Cardiac muscle cell (in vitro differentiated cells and primary cell): ENCODE results near the gene PIK3R1. TPM values are rescaled to one million over a fixed set of nuclear protein-coding genes. Genes with fewer than 3 reads are reported as not detected.
A peak's percentile ranks its signal among the peaks of the same experiment; 100 is the strongest.

ENCODE experiments used
- DNase-seq, 2 donors: peaks; one replicate each; pipeline versions ENCODE4 v3.0.0 to v3.0.0-alpha.2; 2010 to 2017; ENCODE audit warnings: low read depth in 1 of 2, low spot score in 1 of 2
- H3K27ac ChIP-seq: fragments of 200-600 bp; sonication (generic); 2 replicates; pipeline ENCODE4 v1.5.1; 2016
- H3K27me3 ChIP-seq: fragments of 200-600 bp; sonication (generic); 2 replicates; pipeline ENCODE4 v1.6.0; 2016; ENCODE audit warnings: control low read depth
- H3K36me3 ChIP-seq: fragments of 200-600 bp; sonication (generic); 2 replicates; pipeline ENCODE4 v1.5.1; 2016; ENCODE audit warnings: control low read depth
- H3K4me1 ChIP-seq: fragments of 200-600 bp; sonication (generic); 2 replicates; pipeline ENCODE4 v1.8.1; 2017; ENCODE audit warnings: low read depth, mild to moderate bottlenecking, mixed run types
- H3K4me3 ChIP-seq: fragments of 200-600 bp; sonication (generic); 2 replicates; pipeline ENCODE4 v1.5.1; 2016; ENCODE audit warnings: mild to moderate bottlenecking
- H3K9me3 ChIP-seq: fragments of 200-600 bp; sonication (generic); 2 replicates; pipeline ENCODE4 v1.5.1; 2017; ENCODE audit warnings: low read depth, mild to moderate bottlenecking, control low read depth
- polyA plus RNA-seq: library from polyadenylated mRNA; unstranded; fragments of >200 nt; fragmentation: Nextera tagmentation; extraction: Ambion mirVana; gene quantifications from 2 replicates; pipeline ENCODE4 v1.2.1, GENCODE V29; 2016
- total RNA-seq: library from RNA; depleted of rRNA; stranded (reverse); fragments of >200 nt; gene quantifications from 2 replicates; pipeline ENCODE4 v1.2.3, GENCODE V29; 2016
- TF ChIP-seq, protein P1 (sequence below): IDR thresholded peaks from 2 replicates; pipeline ENCODE4 v1.5.1; 2012; ENCODE audit warnings: low read depth, mild to moderate bottlenecking, low read length

Gene PIK3R1
- total and polyA plus RNA-seq, 2 experiments from 2014 or later: 15.1 to 17.5 TPM

DNA sequence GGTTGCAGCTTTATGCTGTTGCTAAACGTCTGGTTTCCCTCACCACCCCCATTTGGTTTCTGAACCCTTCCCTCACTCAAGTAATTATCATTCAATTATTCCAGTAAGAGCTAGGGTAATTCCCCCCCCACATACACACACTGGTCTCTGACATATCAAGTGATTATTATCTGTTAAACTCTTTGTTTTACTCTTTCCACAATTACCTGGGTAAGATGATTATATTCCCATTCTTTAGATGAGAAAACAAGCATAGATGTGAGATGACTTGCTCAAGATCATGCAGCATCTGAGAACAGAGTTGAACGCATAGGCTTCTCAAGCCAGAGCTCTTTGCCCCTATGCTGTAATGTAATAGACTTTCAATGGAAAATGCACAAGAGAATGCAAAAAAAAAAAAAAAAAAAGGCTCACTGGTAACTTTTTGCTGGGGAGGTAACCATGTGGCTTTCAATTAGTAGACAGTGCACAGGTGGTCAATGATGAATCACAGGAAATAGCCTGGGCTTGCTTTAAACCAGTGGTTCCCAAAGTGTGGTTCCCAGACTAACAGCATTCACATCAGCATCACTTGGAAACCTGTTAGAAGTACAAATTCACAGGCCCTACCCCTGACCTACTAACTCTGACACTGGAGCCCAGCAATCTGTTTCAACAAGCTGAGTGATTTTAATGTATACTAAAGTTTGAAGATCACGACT is 87.6 kb downstream of the PIK3R1 start:
- no peaks in the 10 kb centered on the region for H3K27me3 ChIP-seq
- H3K4me3 ChIP-seq: no peak overlapping the region
- H3K4me1 ChIP-seq: peaks cover 31% of the 10 kb centered on the region
- DNase-seq: peak in 1 of 2 donors; percentile 25
- no peaks in the 10 kb centered on the region for H3K9me3 ChIP-seq
- H3K27ac ChIP-seq: peak overlapping the region; percentile 73
- TF ChIP-seq, protein P1, sequence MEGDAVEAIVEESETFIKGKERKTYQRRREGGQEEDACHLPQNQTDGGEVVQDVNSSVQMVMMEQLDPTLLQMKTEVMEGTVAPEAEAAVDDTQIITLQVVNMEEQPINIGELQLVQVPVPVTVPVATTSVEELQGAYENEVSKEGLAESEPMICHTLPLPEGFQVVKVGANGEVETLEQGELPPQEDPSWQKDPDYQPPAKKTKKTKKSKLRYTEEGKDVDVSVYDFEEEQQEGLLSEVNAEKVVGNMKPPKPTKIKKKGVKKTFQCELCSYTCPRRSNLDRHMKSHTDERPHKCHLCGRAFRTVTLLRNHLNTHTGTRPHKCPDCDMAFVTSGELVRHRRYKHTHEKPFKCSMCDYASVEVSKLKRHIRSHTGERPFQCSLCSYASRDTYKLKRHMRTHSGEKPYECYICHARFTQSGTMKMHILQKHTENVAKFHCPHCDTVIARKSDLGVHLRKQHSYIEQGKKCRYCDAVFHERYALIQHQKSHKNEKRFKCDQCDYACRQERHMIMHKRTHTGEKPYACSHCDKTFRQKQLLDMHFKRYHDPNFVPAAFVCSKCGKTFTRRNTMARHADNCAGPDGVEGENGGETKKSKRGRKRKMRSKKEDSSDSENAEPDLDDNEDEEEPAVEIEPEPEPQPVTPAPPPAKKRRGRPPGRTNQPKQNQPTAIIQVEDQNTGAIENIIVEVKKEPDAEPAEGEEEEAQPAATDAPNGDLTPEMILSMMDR: no peak
- H3K36me3 ChIP-seq: peaks cover 7% of the 10 kb centered on the region

DNA sequence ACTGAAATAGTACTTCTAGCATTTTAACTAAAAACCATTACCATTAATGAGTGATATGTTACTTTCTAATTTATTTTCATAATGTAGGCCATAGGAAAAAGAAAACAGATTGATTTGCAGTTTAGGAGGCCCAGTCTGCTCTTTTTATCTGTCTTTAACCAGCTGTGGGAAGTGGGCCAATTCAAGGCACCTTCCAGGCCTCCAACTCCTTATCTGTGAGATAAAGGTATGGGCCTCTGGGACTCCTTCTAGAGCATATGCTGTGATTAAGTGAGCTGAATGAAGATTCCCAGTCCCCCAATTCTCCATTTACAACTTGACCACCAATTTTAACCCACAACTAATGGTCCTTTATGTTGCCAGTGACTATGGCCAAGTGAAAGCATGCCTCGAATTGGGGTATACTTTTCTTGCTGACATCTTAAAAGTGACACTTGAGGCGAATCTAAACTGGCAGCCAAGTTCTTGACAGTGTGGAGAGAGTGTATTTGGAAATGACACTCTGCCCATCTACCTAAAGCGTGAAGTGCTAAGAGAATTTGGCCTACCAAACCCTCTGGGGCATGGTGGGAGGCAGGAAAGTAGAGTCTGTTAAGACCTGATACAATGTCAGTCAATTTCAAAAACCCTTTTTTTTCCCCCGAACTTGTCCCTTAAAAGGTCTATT is 88.3 kb downstream of the PIK3R1 start:
- Histone ChIP-seq H3K9me3 (no peaks in the 10 kb centered on the region), H3K4me3 (no peak overlapping the region), H3K27me3 (no peaks in the 10 kb centered on the region), H3K27ac (peak overlapping the region; percentile 73), H3K4me1 (peaks cover 31% of the 10 kb centered on the region), H3K36me3 (peaks cover 3% of the 10 kb centered on the region)
- DNase-seq: peak in 1 of 2 donors; percentile 35
- TF ChIP-seq, protein P1: no peak

DNA sequence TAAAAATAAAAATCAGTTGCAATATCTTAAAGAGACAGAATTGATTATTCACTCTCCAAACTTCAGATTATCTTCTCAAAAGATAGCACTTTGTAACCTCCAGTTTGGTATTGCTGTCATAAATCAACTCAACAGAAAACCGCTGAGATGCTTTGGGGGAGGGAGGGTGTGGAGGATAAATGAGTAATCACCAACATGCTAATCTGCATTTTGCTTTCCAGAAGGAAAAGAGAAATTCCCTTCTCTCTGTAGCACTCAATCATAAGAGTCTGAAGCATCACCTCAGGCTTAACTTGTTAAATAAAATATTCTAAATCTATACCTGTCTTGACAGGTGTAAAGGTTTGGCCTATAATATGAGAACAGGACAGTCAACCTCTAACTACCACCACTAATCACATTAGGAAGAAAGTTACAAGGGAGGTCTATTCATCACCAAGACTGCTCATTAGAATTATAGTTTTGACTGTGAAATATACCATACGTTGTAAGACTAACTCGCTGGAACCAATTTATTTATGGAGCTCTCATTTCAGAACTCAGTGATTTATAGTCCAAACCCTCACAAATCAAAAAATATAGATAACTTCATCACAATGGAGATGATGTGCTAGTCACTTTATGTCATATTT is 89.0 kb downstream of the PIK3R1 start:
- Histone ChIP-seq H3K4me1 (peaks cover 31% of the 10 kb centered on the region), H3K4me3 (no peak overlapping the region), H3K9me3 (no peaks in the 10 kb centered on the region), H3K27me3 (no peaks in the 10 kb centered on the region), H3K36me3 (no peaks in the 10 kb centered on the region), H3K27ac (peak overlapping the region; percentile 73)
- peak in 1 of 2 donors; percentile 32 for DNase-seq
- TF ChIP-seq, protein P1: no peak

DNA sequence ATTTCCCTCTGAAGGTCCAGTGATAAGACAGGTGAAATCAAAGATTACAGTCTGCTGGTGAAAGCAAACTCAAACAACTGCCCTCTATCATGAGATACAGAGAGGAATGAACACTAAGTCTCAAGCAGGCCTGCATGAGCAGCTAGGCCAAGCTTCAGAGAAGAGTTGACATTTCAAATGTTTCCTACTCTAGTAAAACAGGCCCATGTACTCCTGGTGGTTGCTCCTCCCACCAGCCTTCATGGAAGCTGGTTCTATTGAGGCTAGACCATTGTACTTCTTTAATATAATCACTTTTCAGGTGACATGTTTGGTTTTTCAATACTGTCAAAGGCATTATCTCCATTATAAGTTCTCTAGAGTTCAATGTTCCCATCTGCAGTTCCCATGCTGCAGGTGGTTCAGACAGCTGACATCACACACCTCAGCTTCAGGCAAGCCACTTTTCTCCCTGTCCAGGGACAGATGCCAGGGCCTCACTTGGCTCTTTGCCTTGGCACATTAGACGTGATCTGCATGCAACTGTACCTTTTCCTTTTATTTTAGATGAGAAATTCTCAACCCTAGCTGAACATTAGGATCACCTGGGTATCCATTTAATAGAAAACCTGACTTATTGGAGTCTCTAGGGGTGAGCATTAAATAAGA is 89.8 kb downstream of the PIK3R1 start:
- H3K4me1 ChIP-seq: peaks cover 31% of the 10 kb centered on the region
- no peaks in the 10 kb centered on the region for H3K27me3 ChIP-seq
- no peaks in the 10 kb centered on the region for H3K9me3 ChIP-seq
- H3K27ac ChIP-seq: no peak overlapping the region
- TF ChIP-seq, protein P1: no peak
- no peak overlapping the region for H3K4me3 ChIP-seq
- DNase-seq: no peak
- no peaks in the 10 kb centered on the region for H3K36me3 ChIP-seq

DNA sequence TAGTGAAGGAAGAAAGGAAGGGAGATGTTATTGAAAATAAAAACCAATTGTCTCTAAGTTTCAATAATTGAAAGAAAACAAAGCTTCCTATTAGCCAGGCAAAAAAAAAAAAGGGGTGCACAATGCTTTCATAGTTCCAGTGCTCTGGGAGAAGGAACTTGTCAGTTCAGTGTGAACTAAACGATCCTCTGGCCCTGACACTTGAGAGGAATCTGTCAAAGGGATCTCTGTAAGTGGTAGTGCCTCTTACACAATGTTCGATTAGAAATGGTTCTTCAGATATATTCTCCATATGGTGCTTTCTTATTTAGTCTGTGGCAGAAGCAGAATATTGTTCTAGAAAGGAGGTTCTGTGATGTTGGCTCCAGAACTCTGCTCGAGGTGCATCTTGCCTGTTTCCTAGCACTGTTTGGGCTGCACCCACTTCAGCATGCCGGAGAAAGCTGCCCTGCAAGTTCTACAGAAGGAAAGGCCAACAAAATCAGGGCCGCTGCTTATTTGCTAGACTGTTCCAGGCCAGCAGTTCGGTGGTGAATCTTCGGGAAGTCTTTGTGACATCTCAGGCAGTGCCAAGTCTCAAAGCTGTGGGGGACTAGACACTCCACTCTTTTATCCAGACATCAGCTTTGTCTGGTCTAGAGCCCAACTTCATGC is 90.9 kb downstream of the PIK3R1 start:
- H3K27me3 ChIP-seq: no peaks in the 10 kb centered on the region
- H3K4me3 ChIP-seq: no peak overlapping the region
- H3K9me3 ChIP-seq: no peaks in the 10 kb centered on the region
- DNase-seq: no peak
- TF ChIP-seq, protein P1: no peak
- no peaks in the 10 kb centered on the region for H3K36me3 ChIP-seq
- no peak overlapping the region for H3K27ac ChIP-seq
- H3K4me1 ChIP-seq: peaks cover 31% of the 10 kb centered on the region
